ENCODE results near the gene KRTAP10-5.

Gene KRTAP10-5

GRCh38 chr21:44549525-44550211 is 30.7 kb downstream of the KRTAP10-5 start:
- no peak for DNase-seq

GRCh38 chr21:44548922-44549321 is 31.5 kb downstream of the KRTAP10-5 start:
- no peak for DNase-seq

- DNase-seq: no peak
Observed at GRCh38 chr21:44548381-44548780, 32.0 kb downstream of the KRTAP10-5 start.

GRCh38 chr21:44547656-44548331 is 32.6 kb downstream of the KRTAP10-5 start:
- no peak for DNase-seq

- DNase-seq: no peak
Observed at GRCh38 chr21:44544566-44544965, 35.8 kb downstream of the KRTAP10-5 start.

GRCh38 chr21:44542716-44543115 is 37.7 kb downstream of the KRTAP10-5 start:
- no peak for DNase-seq

- no peak for DNase-seq
Observed at GRCh38 chr21:44540741-44541288, 39.6 kb downstream of the KRTAP10-5 start.

- no peak for DNase-seq
Observed at GRCh38 chr21:44539991-44540666, 40.3 kb downstream of the KRTAP10-5 start, which contains the start of gene KRTAP10-1. KRTAP10-1 (minus strand) TSS chr21:44540195; CDS start chr21:44540150, 45 bp downstream.

GRCh38 chr21:44539046-44539445 is 41.4 kb downstream of the KRTAP10-5 start:
- DNase-seq: no peak

- DNase-seq: no peak
Observed at GRCh38 chr21:44537930-44538911, 42.2 kb downstream of the KRTAP10-5 start.

GRCh38 chr21:44535963-44536362 is 44.4 kb downstream of the KRTAP10-5 start:
- DNase-seq: no peak

- no peak for DNase-seq
Observed at GRCh38 chr21:44534688-44535087, 45.7 kb downstream of the KRTAP10-5 start.

- DNase-seq: no peak
Observed at GRCh38 chr21:44533891-44534627, 46.3 kb downstream of the KRTAP10-5 start.

GRCh38 chr21:44533121-44533890 is 47.1 kb downstream of the KRTAP10-5 start:
- no peak for DNase-seq

- DNase-seq: no peak
Observed at GRCh38 chr21:44532712-44533111, 47.7 kb downstream of the KRTAP10-5 start.

GRCh38 chr21:44531606-44532564 is 48.5 kb downstream of the KRTAP10-5 start:
- no peak for DNase-seq

- no peak for DNase-seq
Observed at GRCh38 chr21:44530903-44531605, 49.4 kb downstream of the KRTAP10-5 start.

- DNase-seq: no peak
Observed at GRCh38 chr21:44530221-44530902, 50.0 kb downstream of the KRTAP10-5 start.

Measured in fibroblast of skin of abdomen (primary cell).